ENCODE measurements around the gene BBS9. TPM values are rescaled to one million over a fixed set of nuclear protein-coding genes. Genes with fewer than 3 reads are reported as not detected.

BBS9 gene
- total and polyA plus RNA-seq, 2 experiments from 2014 or later: 27.2 to 66.1 TPM

GRCh38 chr7:33494474-33494873 lies 365.1 kb downstream of the BBS9 start:
- no peaks in the 10 kb centered on the region for H3K27me3 ChIP-seq (ENCODE audit: insufficient read depth)
- H2AFZ ChIP-seq: no peak overlapping the region
- no peaks in the 10 kb centered on the region for H3F3A ChIP-seq (replicated peaks; ENCODE audit: low read depth)
- ATAC-seq (peak; percentile 71), DNase-seq (ENCODE audit: low spot score) (peak; percentile 55)
- 0 out of 2 replicates have a peak overlapping the region, but pooled peaks have one; percentile 48 for H3K27ac ChIP-seq (ENCODE audit: low read depth)
- H3K4me3 ChIP-seq: no peak overlapping the region
- peak overlapping the region; percentile 47 for H3K4me2 ChIP-seq
- no peak for TF ChIP-seq POLR2AphosphoS5 (IDR thresholded peaks at IDR 0.05; ENCODE audit: low read depth)
- TF ChIP-seq, protein P1, sequence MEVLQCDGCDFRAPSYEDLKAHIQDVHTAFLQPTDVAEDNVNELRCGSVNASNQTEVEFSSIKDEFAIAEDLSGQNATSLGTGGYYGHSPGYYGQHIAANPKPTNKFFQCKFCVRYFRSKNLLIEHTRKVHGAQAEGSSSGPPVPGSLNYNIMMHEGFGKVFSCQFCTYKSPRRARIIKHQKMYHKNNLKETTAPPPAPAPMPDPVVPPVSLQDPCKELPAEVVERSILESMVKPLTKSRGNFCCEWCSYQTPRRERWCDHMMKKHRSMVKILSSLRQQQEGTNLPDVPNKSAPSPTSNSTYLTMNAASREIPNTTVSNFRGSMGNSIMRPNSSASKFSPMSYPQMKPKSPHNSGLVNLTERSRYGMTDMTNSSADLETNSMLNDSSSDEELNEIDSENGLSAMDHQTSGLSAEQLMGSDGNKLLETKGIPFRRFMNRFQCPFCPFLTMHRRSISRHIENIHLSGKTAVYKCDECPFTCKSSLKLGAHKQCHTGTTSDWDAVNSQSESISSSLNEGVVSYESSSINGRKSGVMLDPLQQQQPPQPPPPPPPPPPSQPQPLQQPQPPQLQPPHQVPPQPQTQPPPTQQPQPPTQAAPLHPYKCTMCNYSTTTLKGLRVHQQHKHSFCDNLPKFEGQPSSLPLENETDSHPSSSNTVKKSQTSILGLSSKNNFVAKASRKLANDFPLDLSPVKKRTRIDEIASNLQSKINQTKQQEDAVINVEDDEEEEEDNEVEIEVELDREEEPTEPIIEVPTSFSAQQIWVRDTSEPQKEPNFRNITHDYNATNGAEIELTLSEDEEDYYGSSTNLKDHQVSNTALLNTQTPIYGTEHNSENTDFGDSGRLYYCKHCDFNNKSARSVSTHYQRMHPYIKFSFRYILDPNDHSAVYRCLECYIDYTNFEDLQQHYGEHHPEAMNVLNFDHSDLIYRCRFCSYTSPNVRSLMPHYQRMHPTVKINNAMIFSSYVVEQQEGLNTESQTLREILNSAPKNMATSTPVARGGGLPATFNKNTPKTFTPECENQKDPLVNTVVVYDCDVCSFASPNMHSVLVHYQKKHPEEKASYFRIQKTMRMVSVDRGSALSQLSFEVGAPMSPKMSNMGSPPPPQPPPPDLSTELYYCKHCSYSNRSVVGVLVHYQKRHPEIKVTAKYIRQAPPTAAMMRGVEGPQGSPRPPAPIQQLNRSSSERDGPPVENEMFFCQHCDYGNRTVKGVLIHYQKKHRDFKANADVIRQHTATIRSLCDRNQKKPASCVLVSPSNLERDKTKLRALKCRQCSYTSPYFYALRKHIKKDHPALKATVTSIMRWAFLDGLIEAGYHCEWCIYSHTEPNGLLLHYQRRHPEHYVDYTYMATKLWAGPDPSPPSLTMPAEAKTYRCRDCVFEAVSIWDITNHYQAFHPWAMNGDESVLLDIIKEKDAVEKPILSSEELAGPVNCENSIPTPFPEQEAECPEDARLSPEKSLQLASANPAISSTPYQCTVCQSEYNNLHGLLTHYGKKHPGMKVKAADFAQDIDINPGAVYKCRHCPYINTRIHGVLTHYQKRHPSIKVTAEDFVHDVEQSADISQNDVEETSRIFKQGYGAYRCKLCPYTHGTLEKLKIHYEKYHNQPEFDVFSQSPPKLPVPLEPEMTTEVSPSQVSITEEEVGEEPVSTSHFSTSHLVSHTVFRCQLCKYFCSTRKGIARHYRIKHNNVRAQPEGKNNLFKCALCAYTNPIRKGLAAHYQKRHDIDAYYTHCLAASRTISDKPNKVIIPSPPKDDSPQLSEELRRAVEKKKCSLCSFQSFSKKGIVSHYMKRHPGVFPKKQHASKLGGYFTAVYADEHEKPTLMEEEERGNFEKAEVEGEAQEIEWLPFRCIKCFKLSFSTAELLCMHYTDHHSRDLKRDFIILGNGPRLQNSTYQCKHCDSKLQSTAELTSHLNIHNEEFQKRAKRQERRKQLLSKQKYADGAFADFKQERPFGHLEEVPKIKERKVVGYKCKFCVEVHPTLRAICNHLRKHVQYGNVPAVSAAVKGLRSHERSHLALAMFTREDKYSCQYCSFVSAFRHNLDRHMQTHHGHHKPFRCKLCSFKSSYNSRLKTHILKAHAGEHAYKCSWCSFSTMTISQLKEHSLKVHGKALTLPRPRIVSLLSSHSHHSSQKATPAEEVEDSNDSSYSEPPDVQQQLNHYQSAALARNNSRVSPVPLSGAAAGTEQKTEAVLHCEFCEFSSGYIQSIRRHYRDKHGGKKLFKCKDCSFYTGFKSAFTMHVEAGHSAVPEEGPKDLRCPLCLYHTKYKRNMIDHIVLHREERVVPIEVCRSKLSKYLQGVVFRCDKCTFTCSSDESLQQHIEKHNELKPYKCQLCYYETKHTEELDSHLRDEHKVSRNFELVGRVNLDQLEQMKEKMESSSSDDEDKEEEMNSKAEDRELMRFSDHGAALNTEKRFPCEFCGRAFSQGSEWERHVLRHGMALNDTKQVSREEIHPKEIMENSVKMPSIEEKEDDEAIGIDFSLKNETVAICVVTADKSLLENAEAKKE (CRISPR knock-in tag; IDR thresholded peaks at IDR 0.05): no peak
- H3K36me3 Mint-ChIP-seq (ENCODE audit: low read depth): no peaks in the 10 kb centered on the region
- H3K27me3 Mint-ChIP-seq (ENCODE audit: insufficient read depth, low read depth, poor library complexity): peaks cover 3% of the 10 kb centered on the region
- no peaks in the 10 kb centered on the region for H3K9me3 Mint-ChIP-seq
- H4K20me1 ChIP-seq (replicated peaks; ENCODE audit: insufficient read depth): no peaks in the 10 kb centered on the region
- H3K4me1 Mint-ChIP-seq: peaks cover 44% of the 10 kb centered on the region
- H3K4me1 ChIP-seq (ENCODE audit: insufficient read depth): peaks cover 45% of the 10 kb centered on the region
- H3K36me3 ChIP-seq (ENCODE audit: insufficient read depth): no peaks in the 10 kb centered on the region
- H3K4me3 Mint-ChIP-seq: peak overlapping the region; percentile 28; the same call in 1 of the 3 replicates
- no peaks in the 10 kb centered on the region for H3K79me2 ChIP-seq (replicated peaks; ENCODE audit: insufficient read depth)
- H3K27ac Mint-ChIP-seq: peak overlapping the region; percentile 68; the same call in 1 of the 2 replicates
- H3K9me2 ChIP-seq (ENCODE audit: insufficient read depth): no peaks in the 10 kb centered on the region

DNA sequence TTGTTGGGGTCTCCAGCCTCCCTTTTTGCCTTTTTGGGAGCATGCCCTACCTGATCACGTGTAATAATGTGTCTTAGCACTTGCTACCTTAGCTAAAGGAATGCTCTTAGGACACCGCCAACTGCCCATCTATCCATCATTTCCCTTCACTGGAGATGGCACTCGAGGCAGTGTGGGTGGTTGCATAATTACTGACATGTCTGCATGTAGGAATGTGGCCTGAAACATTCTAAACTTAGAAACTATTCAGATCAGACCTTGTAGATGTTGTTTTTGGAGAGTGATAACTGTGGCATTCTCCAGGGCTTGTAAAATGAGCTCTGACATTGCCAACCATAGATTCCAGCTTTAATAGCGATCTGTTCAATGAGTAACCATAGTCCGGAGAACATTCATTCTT lies 365.8 kb downstream of the BBS9 start:
- Mint-ChIP-seq H3K27me3 (ENCODE audit: insufficient read depth, low read depth, poor library complexity) (peaks cover 3% of the 10 kb centered on the region), H3K27ac (no peak overlapping the region), H3K9me3 (no peaks in the 10 kb centered on the region), H3K4me3 (no peak overlapping the region), H3K36me3 (ENCODE audit: low read depth) (no peaks in the 10 kb centered on the region), H3K4me1 (peaks cover 44% of the 10 kb centered on the region)
- no peaks in the 10 kb centered on the region for H3K36me3 ChIP-seq (ENCODE audit: insufficient read depth)
- H3K27me3 ChIP-seq (ENCODE audit: insufficient read depth): no peaks in the 10 kb centered on the region
- DNase-seq (ENCODE audit: low spot score) (peak; percentile 47), ATAC-seq (peak; percentile 20)
- no peak overlapping the region for H3K27ac ChIP-seq (ENCODE audit: low read depth)
- H3K4me1 ChIP-seq (ENCODE audit: insufficient read depth): peaks cover 45% of the 10 kb centered on the region
- peak overlapping the region; percentile 47 for H3K4me2 ChIP-seq
- H3F3A ChIP-seq (replicated peaks; ENCODE audit: low read depth): no peaks in the 10 kb centered on the region
- H3K9me2 ChIP-seq (ENCODE audit: insufficient read depth): no peaks in the 10 kb centered on the region
- no peaks in the 10 kb centered on the region for H4K20me1 ChIP-seq (replicated peaks; ENCODE audit: insufficient read depth)
- H2AFZ ChIP-seq: no peak overlapping the region
- no peaks in the 10 kb centered on the region for H3K79me2 ChIP-seq (replicated peaks; ENCODE audit: insufficient read depth)
- no peak overlapping the region for H3K4me3 ChIP-seq
- TF ChIP-seq EZH2phosphoT487 (IDR thresholded peaks at IDR 0.05; ENCODE audit: unreplicated experiment): no peak
- no peak for TF ChIP-seq EZH2 (IDR thresholded peaks at IDR 0.05; ENCODE audit: low read depth, unreplicated experiment)
- TF ChIP-seq NANOG (IDR thresholded peaks at IDR 0.05; ENCODE audit: borderline replicate concordance): no peak
- TF ChIP-seq CREB1 (CRISPR knock-in tag; IDR thresholded peaks at IDR 0.05; ENCODE audit: low read depth): no peak
- no peak for TF ChIP-seq STAT1 (IDR thresholded peaks at IDR 0.05; ENCODE audit: unreplicated experiment)
- TF ChIP-seq, protein P1 (CRISPR knock-in tag; IDR thresholded peaks at IDR 0.05): no peak

All from GM23338 (cell line).